ENCODE results near the gene ALDH3B2.

ALDH3B2 gene

DNA sequence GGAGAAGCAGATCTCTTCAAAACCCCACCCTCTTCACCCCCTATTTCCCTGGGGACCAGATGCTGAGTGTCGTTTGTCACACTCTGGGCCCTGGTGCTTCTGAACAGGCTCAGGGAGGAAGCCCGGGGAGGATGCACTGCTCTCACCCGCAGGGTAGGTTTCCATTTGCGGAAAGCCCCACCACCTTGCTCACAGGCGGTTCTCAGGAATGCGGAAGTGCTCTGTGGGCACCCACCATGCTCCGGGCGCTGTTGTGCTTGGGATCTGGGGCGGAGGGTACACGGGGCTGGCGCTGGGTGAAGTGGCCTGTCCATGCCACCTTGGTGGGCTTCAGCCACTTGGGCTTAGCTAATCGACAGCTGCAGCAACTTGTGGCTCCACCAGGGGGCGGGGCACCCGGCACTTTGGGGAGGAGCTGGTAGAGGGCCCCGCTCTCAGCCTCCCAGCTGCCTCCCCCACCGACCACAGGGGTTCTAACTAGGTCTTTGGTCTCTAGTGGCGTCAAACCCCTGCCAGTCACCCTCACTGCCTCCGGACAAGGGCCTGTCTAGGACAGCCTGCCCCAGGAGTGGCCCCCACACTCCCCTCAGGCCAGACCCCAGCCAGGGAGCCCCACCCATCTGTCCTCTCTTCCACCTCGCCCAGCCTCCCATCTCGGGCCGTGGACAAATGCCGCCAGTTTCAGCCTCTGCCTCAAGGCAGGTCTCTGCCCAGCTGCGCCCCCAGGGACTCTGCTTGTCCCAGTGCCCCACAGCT, 60.3 kb downstream of the ALDH3B2 start:
- DNase-seq (ENCODE audit: low spot score) = peak; percentile 82

DNA sequence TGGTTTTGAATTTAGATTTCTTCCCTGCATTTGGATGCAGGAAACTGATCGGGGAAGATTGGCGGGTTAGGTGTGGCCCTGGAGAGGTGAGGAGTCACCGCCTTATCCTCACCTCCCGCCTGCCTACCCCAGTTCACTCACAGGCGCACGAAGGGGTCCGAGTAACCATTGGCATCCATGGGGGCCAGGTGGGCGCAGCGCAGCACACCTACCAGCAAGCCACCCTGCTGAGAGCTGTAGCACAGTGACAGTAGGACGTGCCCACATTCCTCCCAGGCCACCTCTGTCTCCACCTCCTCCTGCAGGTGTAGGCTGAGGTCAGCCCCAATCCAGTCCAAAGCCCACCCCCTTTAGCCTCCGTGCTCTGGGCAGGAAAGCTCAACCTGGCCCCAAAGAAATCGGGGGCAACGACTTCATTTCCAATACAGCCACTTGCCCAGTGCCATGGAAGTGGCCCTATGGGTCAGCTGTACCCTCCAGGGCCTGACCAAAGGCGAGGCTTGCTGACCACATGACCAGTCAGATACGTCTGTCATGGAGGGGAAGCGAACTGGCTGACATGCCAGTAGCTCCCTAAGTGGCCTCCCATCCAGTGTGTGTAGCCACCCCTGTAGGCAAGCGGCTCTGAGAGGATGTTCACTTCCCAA, 61.0 kb downstream of the ALDH3B2 start:
- no peak for DNase-seq (ENCODE audit: low spot score)

DNA sequence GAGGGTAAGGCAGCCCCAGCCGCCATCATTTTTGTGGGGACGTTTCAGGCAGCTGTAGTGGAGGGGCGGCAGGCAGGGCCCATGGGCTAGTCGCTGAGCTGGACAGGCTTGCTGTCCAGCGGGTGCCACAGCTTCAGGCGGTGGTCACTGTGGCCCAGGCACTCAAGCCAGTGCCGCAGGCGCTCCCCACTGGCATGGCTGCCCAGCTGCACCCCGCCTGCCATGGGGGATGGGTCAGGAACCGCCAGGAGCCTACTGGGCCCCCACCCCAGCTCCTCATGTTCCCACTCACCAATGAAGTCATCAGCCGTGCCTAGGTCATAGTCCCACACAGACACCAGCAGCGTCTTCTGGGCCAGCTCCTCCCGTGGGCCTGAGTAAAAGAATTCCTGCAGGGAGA, 61.7 kb downstream of the ALDH3B2 start:
- no peak for DNase-seq (ENCODE audit: low spot score)
